SKM-1 treated with dmso at 0.1 percent for 144 hours (cell line): ENCODE data around the gene ACTL10.

Experiments
- DNase-seq: peaks from one replicate; lab custom pipeline; 2025; ENCODE audit not compliant: unreplicated experiment; lab: John Stamatoyannopoulos, UW

The ACTL10 gene

GRCh38 chr20:33676121-33676520 is 9.4 kb downstream of the ACTL10 start:
- DNase-seq: no peak

GRCh38 chr20:33676652-33677645 is 10.2 kb downstream of the ACTL10 start:
- DNase-seq: no peak

GRCh38 chr20:33677991-33678702 is 11.4 kb downstream of the ACTL10 start:
- no peak for DNase-seq

- DNase-seq: no peak
Measured at GRCh38 chr20:33679758-33680485, 13.2 kb downstream of the ACTL10 start.

GRCh38 chr20:33680686-33681085 is 13.9 kb downstream of the ACTL10 start:
- DNase-seq: no peak

- no peak for DNase-seq
Measured at GRCh38 chr20:33681288-33681687, 14.5 kb downstream of the ACTL10 start.

GRCh38 chr20:33681728-33682353 is 15.1 kb downstream of the ACTL10 start:
- no peak for DNase-seq

- no peak for DNase-seq
Measured at GRCh38 chr20:33684533-33685327, 18.0 kb downstream of the ACTL10 start.

GRCh38 chr20:33685328-33686099 is 18.8 kb downstream of the ACTL10 start:
- peak; percentile 54 for DNase-seq

- DNase-seq: peak; percentile 89
Measured at GRCh38 chr20:33686100-33686983, 19.6 kb downstream of the ACTL10 start, which contains the start of gene E2F1. Gene E2F1, minus strand, starts transcription at chr20:33686385. Its CDS starts 121 bp downstream, at chr20:33686264.

GRCh38 chr20:33686984-33687366 is 20.2 kb downstream of the ACTL10 start:
- DNase-seq: no peak

GRCh38 chr20:33687370-33687915 is 20.7 kb downstream of the ACTL10 start:
- DNase-seq: peak; percentile 84

- no peak for DNase-seq
Measured at GRCh38 chr20:33687993-33688937, 21.5 kb downstream of the ACTL10 start.

- no peak for DNase-seq
Measured at GRCh38 chr20:33688938-33689424, 22.2 kb downstream of the ACTL10 start.

GRCh38 chr20:33689493-33689892 is 22.8 kb downstream of the ACTL10 start:
- no peak for DNase-seq

- DNase-seq: peak; percentile 63
Measured at GRCh38 chr20:33689973-33690372, 23.2 kb downstream of the ACTL10 start.

GRCh38 chr20:33693289-33693688 is 26.5 kb downstream of the ACTL10 start:
- no peak for DNase-seq
